NCI-H128 (cell line): ENCODE measurements around the gene MYBPC1.
A peak's percentile ranks its signal among the peaks of the same experiment; 100 is the strongest.
"Not testable (repeated sequence)": the region's sequence is repeated elsewhere in the genome, so short reads cannot be mapped to it uniquely, and the experiment has no call there.

Source experiments
- DNase-seq: peaks from one replicate; lab custom pipeline; 2025; ENCODE audit not compliant: unreplicated experiment; lab: John Stamatoyannopoulos, UW

MYBPC1 gene, protein sequence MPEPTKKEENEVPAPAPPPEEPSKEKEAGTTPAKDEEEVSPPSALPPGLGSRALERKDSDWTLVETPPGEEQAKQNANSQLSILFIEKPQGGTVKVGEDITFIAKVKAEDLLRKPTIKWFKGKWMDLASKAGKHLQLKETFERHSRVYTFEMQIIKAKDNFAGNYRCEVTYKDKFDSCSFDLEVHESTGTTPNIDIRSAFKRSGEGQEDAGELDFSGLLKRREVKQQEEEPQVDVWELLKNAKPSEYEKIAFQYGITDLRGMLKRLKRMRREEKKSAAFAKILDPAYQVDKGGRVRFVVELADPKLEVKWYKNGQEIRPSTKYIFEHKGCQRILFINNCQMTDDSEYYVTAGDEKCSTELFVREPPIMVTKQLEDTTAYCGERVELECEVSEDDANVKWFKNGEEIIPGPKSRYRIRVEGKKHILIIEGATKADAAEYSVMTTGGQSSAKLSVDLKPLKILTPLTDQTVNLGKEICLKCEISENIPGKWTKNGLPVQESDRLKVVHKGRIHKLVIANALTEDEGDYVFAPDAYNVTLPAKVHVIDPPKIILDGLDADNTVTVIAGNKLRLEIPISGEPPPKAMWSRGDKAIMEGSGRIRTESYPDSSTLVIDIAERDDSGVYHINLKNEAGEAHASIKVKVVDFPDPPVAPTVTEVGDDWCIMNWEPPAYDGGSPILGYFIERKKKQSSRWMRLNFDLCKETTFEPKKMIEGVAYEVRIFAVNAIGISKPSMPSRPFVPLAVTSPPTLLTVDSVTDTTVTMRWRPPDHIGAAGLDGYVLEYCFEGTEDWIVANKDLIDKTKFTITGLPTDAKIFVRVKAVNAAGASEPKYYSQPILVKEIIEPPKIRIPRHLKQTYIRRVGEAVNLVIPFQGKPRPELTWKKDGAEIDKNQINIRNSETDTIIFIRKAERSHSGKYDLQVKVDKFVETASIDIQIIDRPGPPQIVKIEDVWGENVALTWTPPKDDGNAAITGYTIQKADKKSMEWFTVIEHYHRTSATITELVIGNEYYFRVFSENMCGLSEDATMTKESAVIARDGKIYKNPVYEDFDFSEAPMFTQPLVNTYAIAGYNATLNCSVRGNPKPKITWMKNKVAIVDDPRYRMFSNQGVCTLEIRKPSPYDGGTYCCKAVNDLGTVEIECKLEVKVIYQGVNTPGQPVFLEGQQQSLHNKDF

DNA sequence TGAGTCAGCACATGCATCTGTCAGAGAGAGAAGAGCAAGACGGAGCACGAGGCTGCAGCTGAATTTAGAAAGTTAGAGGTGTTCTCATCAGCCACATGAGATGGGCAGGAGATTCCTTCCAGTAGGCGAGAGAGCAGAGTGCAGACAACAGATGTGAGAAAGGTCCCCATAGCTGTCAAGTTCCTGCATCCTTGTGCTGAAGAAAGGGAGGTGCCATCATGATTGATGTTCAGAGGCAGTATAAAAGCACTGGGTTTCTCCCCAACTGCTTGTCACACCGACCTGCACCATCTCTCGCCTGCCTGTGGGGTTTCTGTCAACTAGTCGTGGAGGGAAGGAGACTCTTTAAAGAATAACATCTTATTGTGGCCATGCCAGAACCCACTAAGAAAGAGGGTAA is at the start of gene MYBPC1:
Gene MYBPC1, plus strand, starts transcription at position 272 of the 400 bp plus-strand sequence. Its CDS starts 100 bp downstream, at position 372.
- no peak for DNase-seq

DNA sequence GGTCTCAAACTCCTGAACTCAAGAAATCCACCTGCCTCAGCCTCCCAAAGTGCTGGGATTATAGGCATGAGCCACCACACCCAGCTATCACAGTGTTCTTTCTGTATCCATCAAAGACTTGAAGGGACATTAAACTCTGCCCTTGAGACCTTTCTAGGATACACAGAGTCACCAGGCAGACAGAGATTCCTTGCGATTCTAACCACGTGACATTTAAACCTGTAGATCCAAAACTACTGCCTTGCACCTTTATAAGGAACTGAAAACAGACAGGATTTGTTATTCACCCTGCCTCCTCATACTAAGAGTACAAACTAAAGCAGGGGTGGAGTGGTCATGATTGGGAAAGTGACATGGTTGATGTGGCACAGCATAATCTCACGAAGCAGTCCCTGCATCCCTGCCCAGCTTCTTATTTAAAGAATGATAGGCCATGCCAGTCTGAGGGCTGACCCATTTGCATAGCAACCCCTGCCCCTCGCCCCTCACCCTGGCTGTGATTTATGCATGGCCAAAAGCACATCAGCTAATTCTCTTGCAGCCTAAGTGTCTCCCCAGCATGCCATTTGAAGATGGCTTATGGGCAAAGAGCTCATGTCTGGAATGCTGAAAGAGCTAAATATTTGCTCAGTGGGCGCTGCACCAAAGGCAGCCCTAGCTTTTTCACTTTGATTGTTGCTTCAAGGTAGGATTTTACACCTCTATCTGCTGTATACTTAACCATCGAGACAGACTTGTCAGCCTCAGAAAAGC is 43.2 kb upstream of the MYBPC1 start:
- DNase-seq: no peak

DNA sequence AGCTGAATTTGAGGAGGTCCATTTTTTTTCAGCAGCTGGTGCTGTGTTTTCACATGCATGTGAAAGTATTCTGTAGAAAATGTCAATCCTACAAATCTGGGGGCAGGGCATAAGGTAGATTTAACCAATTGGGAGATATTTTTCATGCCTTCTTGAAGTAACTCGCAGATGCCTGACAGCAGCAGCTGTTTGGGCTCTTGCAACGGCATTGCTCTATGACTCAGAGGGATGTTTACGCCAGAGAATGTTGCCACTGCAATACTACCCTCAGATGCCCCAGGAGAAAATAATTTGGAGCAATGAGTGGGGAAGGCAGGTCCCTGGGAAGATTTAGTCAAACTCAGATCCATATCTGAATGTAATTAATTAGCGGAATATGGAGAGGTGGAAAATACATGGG is 42.5 kb upstream of the MYBPC1 start:
- no peak for DNase-seq

DNA sequence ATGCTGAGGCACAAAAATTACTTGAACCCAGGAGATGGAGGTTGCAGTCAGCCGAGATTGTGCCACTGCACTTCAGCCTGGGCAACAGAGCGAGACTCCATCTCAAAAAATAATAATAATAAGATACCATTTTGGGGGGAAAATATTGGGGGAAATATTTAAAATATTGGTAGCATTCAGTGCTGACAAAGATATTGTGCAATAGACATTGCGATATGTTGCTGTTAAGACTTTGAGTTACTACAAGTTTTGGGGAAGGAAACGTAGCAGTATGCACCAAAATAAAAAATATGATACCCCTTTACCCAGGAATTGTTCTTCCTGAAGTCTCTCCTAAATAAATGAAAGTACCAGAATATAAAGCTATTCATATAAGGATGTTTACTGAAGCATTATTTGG is 37.7 kb upstream of the MYBPC1 start:
- no peak for DNase-seq

DNA sequence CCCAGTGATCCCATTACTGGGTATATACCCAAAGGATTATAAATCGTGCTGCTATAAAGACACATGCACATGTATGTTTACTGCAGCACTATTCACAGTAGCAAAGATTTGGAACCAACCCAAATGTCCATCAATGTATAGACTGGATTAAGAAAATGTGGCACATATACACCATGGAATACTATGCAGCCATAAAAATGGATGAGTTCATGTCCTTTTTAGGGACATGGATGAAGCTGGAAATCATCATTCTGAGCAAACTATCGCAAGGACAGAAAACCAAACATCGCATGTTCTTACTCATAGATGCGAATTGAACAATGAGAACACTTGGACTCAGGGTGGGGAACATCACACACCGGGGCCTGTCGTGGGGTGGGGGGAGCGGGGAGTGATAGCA is 36.0 kb upstream of the MYBPC1 start:
- not testable (repeated sequence) for DNase-seq

DNA sequence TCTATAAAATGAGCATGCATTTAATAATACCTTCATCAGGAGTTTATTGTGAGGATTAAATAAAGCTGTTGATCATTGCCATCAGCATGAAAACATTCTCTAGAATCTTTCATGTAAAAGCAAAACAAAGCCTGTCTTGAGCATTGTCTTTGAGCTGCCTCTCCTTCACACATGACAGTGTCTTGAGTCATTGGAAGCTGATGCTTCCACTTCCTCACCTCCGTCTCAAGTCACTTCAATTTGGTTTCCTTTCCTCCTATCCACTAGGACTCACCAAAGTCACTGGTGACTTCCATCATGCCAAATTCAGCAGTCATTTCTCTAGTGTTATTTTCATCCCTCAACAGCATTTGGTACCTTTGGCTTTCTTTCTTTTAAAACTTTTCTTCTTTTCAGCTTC is 31.6 kb upstream of the MYBPC1 start:
- DNase-seq: no peak

GRCh38 chr12:101564912-101565311 is 29.9 kb upstream of the MYBPC1 start:
- DNase-seq: no peak

GRCh38 chr12:101566318-101566717 is 28.5 kb upstream of the MYBPC1 start:
- DNase-seq: no peak

DNA sequence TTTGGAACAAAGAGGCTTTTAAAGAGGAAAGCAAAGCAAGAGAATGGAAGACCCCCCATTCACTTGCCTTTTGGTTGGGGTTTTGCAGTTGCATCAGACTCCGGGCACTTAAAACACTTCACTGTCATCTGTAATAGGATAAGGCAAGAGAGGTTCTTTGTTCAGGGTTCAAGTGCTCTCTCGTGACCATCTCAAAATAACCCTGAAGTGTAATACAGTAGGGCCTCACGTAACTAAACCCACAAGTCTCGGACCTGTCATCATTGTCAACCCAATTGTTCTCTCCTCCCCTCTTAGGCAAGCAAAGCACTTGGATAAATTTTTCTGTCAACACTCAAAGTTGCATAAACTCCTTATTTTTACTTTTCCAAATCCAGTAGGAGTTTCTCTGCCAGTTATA is 26.9 kb upstream of the MYBPC1 start:
- peak; percentile 91 for DNase-seq

- DNase-seq: no peak
Measured at GRCh38 chr12:101570047-101570446, 24.7 kb upstream of the MYBPC1 start.

DNA sequence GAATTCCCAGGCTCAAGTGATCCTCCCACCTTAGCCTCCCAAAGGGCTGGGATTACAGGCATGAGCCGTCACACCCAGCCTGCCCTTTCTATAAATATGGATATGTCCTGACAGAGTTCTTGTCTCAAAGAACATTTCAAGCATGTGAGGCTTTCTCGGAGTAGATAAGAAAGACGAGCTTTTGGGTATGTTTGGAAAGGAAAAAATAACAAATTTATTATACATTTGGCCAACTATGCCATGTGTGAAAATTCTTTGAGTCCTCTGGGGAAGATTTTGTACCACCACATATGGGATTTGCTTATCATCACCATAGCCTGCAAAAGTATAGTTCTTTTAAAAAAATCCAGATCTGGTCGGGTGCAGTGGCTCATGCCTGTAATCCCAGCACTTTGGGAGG is 23.7 kb upstream of the MYBPC1 start:
- no peak for DNase-seq

GRCh38 chr12:101573743-101574142 is 21.0 kb upstream of the MYBPC1 start:
- DNase-seq: no peak

GRCh38 chr12:101578417-101578816 is 16.4 kb upstream of the MYBPC1 start:
- no peak for DNase-seq

GRCh38 chr12:101581190-101581589 is 13.6 kb upstream of the MYBPC1 start:
- no peak for DNase-seq

DNA sequence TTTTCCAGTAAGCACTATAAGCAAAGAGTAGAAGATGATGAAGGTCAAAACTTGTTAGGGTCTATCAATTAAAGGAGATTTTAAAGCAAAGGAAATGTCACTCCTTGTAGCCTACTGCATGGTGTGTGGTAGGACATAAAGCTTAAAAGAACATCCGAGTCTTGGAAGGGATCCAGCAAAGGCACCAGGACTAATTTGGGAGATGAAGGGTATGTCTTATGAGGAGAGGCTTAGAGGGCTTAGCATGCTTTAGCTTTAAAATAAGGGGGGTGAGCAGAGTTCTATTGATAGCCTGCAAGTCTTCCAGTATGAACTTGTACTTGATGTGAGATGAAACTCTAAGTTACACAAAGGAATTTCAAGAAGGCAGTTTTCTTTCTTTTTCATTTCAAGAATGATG is 11.8 kb upstream of the MYBPC1 start:
- DNase-seq: no peak

GRCh38 chr12:101590383-101590782 is 4.4 kb upstream of the MYBPC1 start:
- no peak for DNase-seq

DNA sequence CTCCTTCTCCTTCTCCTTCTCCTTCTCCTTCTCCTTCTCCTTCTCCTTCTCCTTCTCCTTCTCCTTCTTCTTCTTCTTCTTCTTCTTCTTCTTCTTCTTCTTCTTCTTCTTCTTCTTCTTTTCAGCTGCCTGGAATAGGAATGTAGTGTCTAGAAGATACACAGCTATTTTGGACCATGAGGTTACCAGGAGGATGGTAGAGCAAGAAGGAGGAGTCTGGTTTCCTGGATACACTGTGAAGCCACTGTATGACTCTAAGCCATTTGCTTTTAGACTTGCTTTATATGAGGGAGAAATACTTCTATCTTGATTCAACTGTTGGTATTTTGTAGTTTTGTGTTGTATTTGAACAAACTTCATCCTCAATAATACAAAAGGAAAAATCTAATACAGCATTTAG is 3.0 kb upstream of the MYBPC1 start:
- DNase-seq: no peak

- no peak for DNase-seq
Measured at GRCh38 chr12:101592448-101592847, 2.3 kb upstream of the MYBPC1 start.

DNA sequence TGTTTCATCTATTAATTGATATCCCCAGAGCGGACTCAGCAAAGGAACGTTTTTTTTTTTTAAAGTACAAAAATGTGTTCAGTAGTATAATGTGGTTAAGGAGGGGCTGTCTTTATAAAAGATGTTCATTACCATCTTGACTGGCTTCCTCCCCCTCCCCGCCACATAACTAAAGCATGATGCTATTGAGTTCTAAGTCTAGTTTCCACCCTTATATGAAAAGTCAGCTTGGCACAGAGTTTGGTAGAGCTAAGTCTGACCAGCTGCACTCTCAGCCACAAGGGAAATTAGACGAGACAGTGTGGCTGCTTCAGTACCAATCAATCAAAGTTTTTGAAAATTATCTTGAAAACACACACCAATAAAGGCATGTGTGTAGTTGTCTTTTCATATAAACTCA is 1.9 kb upstream of the MYBPC1 start:
- DNase-seq: no peak

GRCh38 chr12:101596172-101596571 is 1.4 kb downstream of the MYBPC1 start:
- no peak for DNase-seq

- no peak for DNase-seq
Measured at GRCh38 chr12:101597164-101597563, 2.4 kb downstream of the MYBPC1 start.
